ENCODE measurements around the gene MLST8.
"Not testable (repeated sequence)": the region's sequence is repeated elsewhere in the genome, so short reads cannot be mapped to it uniquely, and the experiment has no call there.

MLST8 gene

GRCh38 chr16:2199621-2200139 lies 5.6 kb upstream of the MLST8 start:
- Histone ChIP-seq H4K20me1 (ENCODE audit: insufficient read depth, low read length) (no peaks in the 10 kb centered on the region), H3K27ac (ENCODE audit: low read depth, low read length, poor library complexity, severe bottlenecking) (no peak overlapping the region), H3K4me2 (ENCODE audit: low read length) (no peak overlapping the region), H3K27me3 (ENCODE audit: insufficient read depth, low read length) (peaks cover 31% of the 10 kb centered on the region; the same call in 1 of the 2 replicates), H2AFZ (ENCODE audit: low read length) (no peak overlapping the region), H3K4me3 (ENCODE audit: low read depth, low read length, poor library complexity, severe bottlenecking) (no peak overlapping the region), H3K9me3 (ENCODE audit: low read length) (no peaks in the 10 kb centered on the region), H3K36me3 (ENCODE audit: insufficient read depth, low read length) (no peaks in the 10 kb centered on the region), H3K79me2 (ENCODE audit: insufficient read depth, low read length) (no peaks in the 10 kb centered on the region), H3K4me1 (ENCODE audit: insufficient read depth, low read length, severe bottlenecking) (peaks cover 6% of the 10 kb centered on the region), H3K9me2 (ENCODE audit: low read depth, low read length) (no peaks in the 10 kb centered on the region), H3F3A (ENCODE audit: insufficient read depth, low read length) (no peaks in the 10 kb centered on the region), H3K9ac (ENCODE audit: low read length) (no peak overlapping the region)
- TF ChIP-seq EZH2 (IDR thresholded peaks at IDR 0.05; ENCODE audit: borderline replicate concordance, low read length) (no peak), CTCF (IDR thresholded peaks at IDR 0.05; ENCODE audit: low read length) (no peak)

- Histone ChIP-seq H4K20me1 (ENCODE audit: insufficient read depth, low read length) (no peaks in the 10 kb centered on the region), H2AFZ (ENCODE audit: low read length) (no peak overlapping the region), H3K27me3 (ENCODE audit: insufficient read depth, low read length) (peaks cover 26% of the 10 kb centered on the region; the same call in 1 of the 2 replicates), H3F3A (ENCODE audit: insufficient read depth, low read length) (no peaks in the 10 kb centered on the region), H3K9ac (ENCODE audit: low read length) (no peak overlapping the region), H3K79me2 (ENCODE audit: insufficient read depth, low read length) (no peaks in the 10 kb centered on the region), H3K4me2 (ENCODE audit: low read length) (no peak overlapping the region), H3K9me2 (ENCODE audit: low read depth, low read length) (no peaks in the 10 kb centered on the region), H3K27ac (ENCODE audit: low read depth, low read length, poor library complexity, severe bottlenecking) (no peak overlapping the region), H3K4me1 (ENCODE audit: insufficient read depth, low read length, severe bottlenecking) (peaks cover 10% of the 10 kb centered on the region), H3K36me3 (ENCODE audit: insufficient read depth, low read length) (no peaks in the 10 kb centered on the region), H3K9me3 (ENCODE audit: low read length) (no peaks in the 10 kb centered on the region), H3K4me3 (ENCODE audit: low read depth, low read length, poor library complexity, severe bottlenecking) (no peak overlapping the region)
- no peak for TF ChIP-seq CTCF (IDR thresholded peaks at IDR 0.05; ENCODE audit: low read length)
Observed at GRCh38 chr16:2200313-2200712, 4.9 kb upstream of the MLST8 start.

GRCh38 chr16:2203119-2203688 lies 2.0 kb upstream of the MLST8 start:
- not testable (repeated sequence) for H2AFZ ChIP-seq (ENCODE audit: low read length); H3K79me2 ChIP-seq (ENCODE audit: insufficient read depth, low read length)

More at GRCh38 chr16:2203119-2203688, 2.0 kb upstream of the MLST8 start:
- not testable (repeated sequence) for H3K9me2 ChIP-seq (ENCODE audit: low read depth, low read length); H3K4me3 ChIP-seq (ENCODE audit: low read depth, low read length, poor library complexity, severe bottlenecking); H4K20me1 ChIP-seq (ENCODE audit: insufficient read depth, low read length); H3K9ac ChIP-seq (ENCODE audit: low read length); H3K4me2 ChIP-seq (ENCODE audit: low read length); H3K27ac ChIP-seq (ENCODE audit: low read depth, low read length, poor library complexity, severe bottlenecking); H3K9me3 ChIP-seq (ENCODE audit: low read length); H3F3A ChIP-seq (ENCODE audit: insufficient read depth, low read length)
- Histone ChIP-seq H3K36me3 (ENCODE audit: insufficient read depth, low read length) (peaks cover 16% of the 10 kb centered on the region; the same call in 1 of the 2 replicates), H3K4me1 (ENCODE audit: insufficient read depth, low read length, severe bottlenecking) (peaks cover 22% of the 10 kb centered on the region), H3K27me3 (ENCODE audit: insufficient read depth, low read length) (peaks cover 12% of the 10 kb centered on the region; the same call in 1 of the 2 replicates)

All from OCI-LY1 (cell line).